Measurements from ENCODE around the gene CYB5D1. TPM values are rescaled to one million over a fixed set of nuclear protein-coding genes. Genes with fewer than 3 reads are reported as not detected.

Gene CYB5D1
- total RNA-seq, 6 donors from 2014 or later: 5.2 to 12.4 (median 7.3) TPM

DNA sequence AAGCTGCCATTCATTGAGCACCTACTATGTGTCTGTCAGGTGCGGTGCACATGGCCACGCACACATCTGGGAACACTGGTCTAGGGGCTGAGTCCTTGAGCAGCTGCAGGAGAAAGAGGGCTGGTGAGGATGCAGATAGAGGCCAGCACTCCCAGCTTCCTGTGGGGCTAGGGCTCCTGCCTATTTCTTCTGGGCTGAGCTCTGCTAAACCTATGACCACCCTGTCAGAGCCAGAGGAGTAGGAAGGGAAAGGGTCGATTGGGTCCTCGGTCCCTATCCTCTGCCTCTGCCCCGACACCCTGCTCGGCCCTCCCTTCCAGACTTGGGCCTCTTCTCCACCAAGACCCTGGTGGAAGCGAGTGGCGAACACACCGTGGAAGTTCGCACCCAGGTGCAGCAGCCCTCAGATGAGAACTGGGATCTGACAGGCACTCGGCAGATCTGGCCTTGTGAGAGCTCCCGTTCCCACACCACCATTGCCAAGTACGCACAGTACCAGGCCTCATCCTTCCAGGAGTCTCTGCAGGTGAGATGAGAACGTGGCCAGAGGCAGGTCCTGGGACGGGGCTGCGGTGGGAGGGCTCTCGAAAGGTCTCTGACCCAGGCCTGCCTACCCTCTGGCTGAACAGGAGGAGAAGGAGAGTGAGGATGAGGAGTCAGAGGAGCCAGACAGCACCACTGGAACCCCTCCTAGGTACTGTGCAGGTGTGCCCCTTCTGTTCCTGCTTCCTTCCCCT lies 6.9 kb upstream of the CYB5D1 start:
- H3K9me3 ChIP-seq: no peaks in the 10 kb centered on the region
- ATAC-seq (ENCODE audit: low FRiP score in 2 of 2) (peak in 1 of 2 donors; percentile 0), DNase-seq (peak in 1 of 2 donors; percentile 63)
- peak overlapping the region in 2 of 4 donors; percentile 54 to 59 for H3K27ac ChIP-seq
- peak overlapping the region in 1 of 4 donors; percentile 32 for H3K4me3 ChIP-seq
- H3K27me3 ChIP-seq: no peaks in the 10 kb centered on the region
- H3K36me3 ChIP-seq: peaks cover 34 to 88% (median 81%) of the 10 kb centered on the region in 4 donors
- WGBS, 2 donors: 92 to 93% methylated on average over 14 to 17 of the region's 17 CpGs
- TF ChIP-seq POLR2A (IDR thresholded peaks at IDR 0.05) (no peak), EP300 (IDR thresholded peaks at IDR 0.05) (no peak), POLR2AphosphoS5 (IDR thresholded peaks at IDR 0.05) (no peak)
- TF ChIP-seq, protein P1, sequence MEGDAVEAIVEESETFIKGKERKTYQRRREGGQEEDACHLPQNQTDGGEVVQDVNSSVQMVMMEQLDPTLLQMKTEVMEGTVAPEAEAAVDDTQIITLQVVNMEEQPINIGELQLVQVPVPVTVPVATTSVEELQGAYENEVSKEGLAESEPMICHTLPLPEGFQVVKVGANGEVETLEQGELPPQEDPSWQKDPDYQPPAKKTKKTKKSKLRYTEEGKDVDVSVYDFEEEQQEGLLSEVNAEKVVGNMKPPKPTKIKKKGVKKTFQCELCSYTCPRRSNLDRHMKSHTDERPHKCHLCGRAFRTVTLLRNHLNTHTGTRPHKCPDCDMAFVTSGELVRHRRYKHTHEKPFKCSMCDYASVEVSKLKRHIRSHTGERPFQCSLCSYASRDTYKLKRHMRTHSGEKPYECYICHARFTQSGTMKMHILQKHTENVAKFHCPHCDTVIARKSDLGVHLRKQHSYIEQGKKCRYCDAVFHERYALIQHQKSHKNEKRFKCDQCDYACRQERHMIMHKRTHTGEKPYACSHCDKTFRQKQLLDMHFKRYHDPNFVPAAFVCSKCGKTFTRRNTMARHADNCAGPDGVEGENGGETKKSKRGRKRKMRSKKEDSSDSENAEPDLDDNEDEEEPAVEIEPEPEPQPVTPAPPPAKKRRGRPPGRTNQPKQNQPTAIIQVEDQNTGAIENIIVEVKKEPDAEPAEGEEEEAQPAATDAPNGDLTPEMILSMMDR (IDR thresholded peaks at IDR 0.05): no peak
- H3K4me1 ChIP-seq: peaks cover 22 to 44% (median 26%) of the 10 kb centered on the region in 4 donors

DNA sequence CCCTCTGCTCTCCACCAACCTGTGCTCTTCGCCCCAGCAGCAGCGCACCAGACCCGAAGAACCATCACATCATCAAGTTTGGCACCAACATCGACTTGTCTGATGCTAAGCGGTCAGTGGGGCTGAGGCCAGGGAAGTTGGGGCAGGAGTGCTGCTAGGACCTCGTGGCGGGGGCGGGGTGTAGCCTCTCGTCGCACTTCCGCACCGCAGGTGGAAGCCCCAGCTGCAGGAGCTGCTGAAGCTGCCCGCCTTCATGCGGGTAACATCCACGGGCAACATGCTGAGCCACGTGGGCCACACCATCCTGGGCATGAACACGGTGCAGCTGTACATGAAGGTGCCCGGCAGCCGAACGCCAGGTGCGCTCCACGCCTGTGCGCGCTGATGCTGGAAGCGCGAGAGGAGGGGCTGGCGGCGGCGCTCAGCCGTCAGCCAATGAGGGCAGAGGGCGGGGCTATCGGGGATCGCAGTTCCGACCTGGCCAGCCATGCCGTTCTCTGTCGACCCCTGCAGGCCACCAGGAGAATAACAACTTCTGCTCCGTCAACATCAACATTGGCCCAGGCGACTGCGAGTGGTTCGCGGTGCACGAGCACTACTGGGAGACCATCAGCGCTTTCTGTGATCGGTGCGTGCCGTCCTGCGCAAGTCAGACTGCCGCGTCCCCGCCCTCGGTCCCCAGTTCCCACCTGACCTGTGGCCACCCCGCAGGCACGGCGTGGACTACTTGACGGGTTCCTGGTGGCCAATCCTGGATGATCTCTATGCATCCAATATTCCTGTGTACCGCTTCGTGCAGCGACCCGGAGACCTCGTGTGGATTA lies 6.2 kb upstream of the CYB5D1 start:
- TF ChIP-seq, protein P1 (IDR thresholded peaks at IDR 0.05): peak; percentile 93 to 100 (median 100)
- peak in 2 of 4 donors; percentile 44 to 52 for TF ChIP-seq POLR2A (IDR thresholded peaks at IDR 0.05)
- TF ChIP-seq EP300 (IDR thresholded peaks at IDR 0.05): peak in 1 of 4 donors; percentile 25
- TF ChIP-seq POLR2AphosphoS5 (IDR thresholded peaks at IDR 0.05): peak; percentile 55 to 74
- ATAC-seq (ENCODE audit: low FRiP score in 2 of 2) (peak; percentile 90 to 94), DNase-seq (peak; percentile 94 to 95)
- 27 to 68% methylated on average over 5 to 32 of the region's 60 CpGs for whole genome bisulfite sequencing, 2 donors
- Histone ChIP-seq H3K9me3 (no peaks in the 10 kb centered on the region), H3K4me3 (peak overlapping the region in 3 of 4 donors; percentile 18 to 32 (median 19)), H3K27me3 (no peaks in the 10 kb centered on the region), H3K27ac (peak overlapping the region in 3 of 4 donors; percentile 19 to 59 (median 54)), H3K36me3 (peaks cover 30 to 80% (median 73%) of the 10 kb centered on the region in 4 donors), H3K4me1 (peaks cover 28 to 44% (median 33%) of the 10 kb centered on the region in 4 donors)

DNA sequence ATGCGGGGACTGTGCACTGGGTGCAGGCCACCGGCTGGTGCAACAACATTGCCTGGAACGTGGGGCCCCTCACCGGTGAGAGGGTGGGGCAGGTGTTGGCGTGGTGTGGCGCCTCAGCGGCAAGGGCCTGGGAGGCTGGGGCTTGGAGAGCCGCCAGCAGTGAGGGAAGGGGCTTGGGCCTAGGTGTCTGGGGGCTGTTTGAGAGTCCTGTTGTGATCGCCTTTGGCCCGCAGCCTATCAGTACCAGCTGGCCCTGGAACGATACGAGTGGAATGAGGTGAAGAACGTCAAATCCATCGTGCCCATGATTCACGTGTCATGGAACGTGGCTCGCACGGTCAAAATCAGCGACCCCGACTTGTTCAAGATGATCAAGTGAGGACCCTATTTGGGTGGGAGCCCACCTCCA lies 5.5 kb upstream of the CYB5D1 start:
- no peak for DNase-seq
- WGBS, 2 donors: 75 to 93% methylated on average over 12 to 16 of the region's 20 CpGs
- Histone ChIP-seq H3K27ac (peak overlapping the region in 3 of 4 donors; percentile 19 to 59 (median 54)), H3K27me3 (no peaks in the 10 kb centered on the region), H3K36me3 (peaks cover 25 to 74% (median 67%) of the 10 kb centered on the region in 4 donors), H3K4me3 (no peak overlapping the region), H3K9me3 (no peaks in the 10 kb centered on the region), H3K4me1 (peaks cover 28 to 47% (median 34%) of the 10 kb centered on the region in 4 donors)
- no peak for TF ChIP-seq EP300 (IDR thresholded peaks at IDR 0.05)
- no peak for TF ChIP-seq POLR2AphosphoS5 (IDR thresholded peaks at IDR 0.05)
- TF ChIP-seq, protein P1 (IDR thresholded peaks at IDR 0.05): no peak
- no peak for TF ChIP-seq POLR2A (IDR thresholded peaks at IDR 0.05)
- no peak for ATAC-seq (ENCODE audit: low FRiP score in 2 of 2)

DNA sequence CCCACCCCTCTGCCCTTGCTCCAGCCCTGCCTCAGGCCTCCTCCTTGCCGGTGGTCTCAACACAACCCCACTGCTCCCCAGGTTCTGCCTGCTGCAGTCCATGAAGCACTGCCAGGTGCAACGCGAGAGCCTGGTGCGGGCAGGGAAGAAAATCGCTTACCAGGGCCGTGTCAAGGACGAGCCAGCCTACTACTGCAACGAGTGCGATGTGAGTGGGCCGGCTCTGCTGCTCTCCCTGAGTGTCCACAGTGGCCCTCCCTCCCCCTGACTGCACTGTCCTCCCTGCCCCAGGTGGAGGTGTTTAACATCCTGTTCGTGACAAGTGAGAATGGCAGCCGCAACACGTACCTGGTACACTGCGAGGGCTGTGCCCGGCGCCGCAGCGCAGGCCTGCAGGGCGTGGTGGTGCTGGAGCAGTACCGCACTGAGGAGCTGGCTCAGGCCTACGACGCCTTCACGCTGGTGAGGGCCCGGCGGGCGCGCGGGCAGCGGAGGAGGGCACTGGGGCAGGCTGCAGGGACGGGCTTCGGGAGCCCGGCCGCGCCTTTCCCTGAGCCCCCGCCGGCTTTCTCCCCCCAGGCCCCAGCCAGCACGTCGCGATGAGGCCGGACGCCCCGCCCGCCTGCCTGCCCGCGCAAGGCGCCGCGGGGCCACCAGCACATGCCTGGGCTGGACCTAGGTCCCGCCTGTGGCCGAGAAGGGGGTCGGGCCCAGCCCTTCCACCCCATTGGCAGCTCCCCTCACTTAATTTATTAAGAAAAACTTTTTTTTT lies 4.7 kb upstream of the CYB5D1 start:
- H3K27ac ChIP-seq: peak overlapping the region in 1 of 4 donors; percentile 3
- DNase-seq: peak in 1 of 2 donors; percentile 87
- peaks cover 19 to 65% (median 58%) of the 10 kb centered on the region in 4 donors for H3K36me3 ChIP-seq

More for the DNA sequence above, 4.7 kb upstream of the CYB5D1 start:
- ATAC-seq (ENCODE audit: low FRiP score in 2 of 2): no peak
- WGBS, 2 donors: 86 to 91% methylated on average over 27 to 49 of the region's 51 CpGs
- Histone ChIP-seq H3K4me3 (no peak overlapping the region), H3K4me1 (peaks cover 29 to 44% (median 35%) of the 10 kb centered on the region in 4 donors), H3K9me3 (no peaks in the 10 kb centered on the region), H3K27me3 (no peaks in the 10 kb centered on the region)
- TF ChIP-seq EP300 (IDR thresholded peaks at IDR 0.05) (no peak), POLR2A (IDR thresholded peaks at IDR 0.05) (no peak), POLR2AphosphoS5 (IDR thresholded peaks at IDR 0.05) (no peak)
- TF ChIP-seq, protein P1 (IDR thresholded peaks at IDR 0.05): no peak

Measured in upper lobe of left lung (tissue), 6 donors.